Mesendoderm (in vitro differentiated cells): ENCODE results near the gene HMGCLL1. TPM values are rescaled to one million over a fixed set of nuclear protein-coding genes. Genes with fewer than 3 reads are reported as not detected.

Source experiments
- DNase-seq: peaks from one replicate; pipeline ENCODE4 v3.0.0; 2013
- H2AK5ac ChIP-seq: 2 replicates; pipeline ENCODE4 v1.6.1; 2013; ENCODE audit warnings: low read length, inconsistent platforms
- H2BK120ac ChIP-seq: 2 replicates; pipeline ENCODE4 v1.6.1; 2013; ENCODE audit warnings: low read depth, mild to moderate bottlenecking, low read length, moderate library complexity, mixed read lengths
- H2BK15ac ChIP-seq: replicated peaks from 2 replicates; pipeline ENCODE4 v1.6.1; 2013; ENCODE audit warnings: low read depth, mild to moderate bottlenecking, moderate library complexity
- H2BK5ac ChIP-seq: 2 replicates; pipeline ENCODE4 v1.6.1; 2013; ENCODE audit warnings: low read length, inconsistent platforms
- H3K18ac ChIP-seq: 2 replicates; pipeline ENCODE4 v1.6.1; 2013; ENCODE audit warnings: mild to moderate bottlenecking, low read length, mixed read lengths
- H3K23ac ChIP-seq: one replicate; pipeline ENCODE4 v1.6.1; 2013; ENCODE audit warnings: low read length
- H3K27ac ChIP-seq: 2 replicates; pipeline ENCODE4 v1.5.1; 2013; ENCODE audit warnings: low read depth, mild to moderate bottlenecking, inconsistent platforms, low read length, moderate library complexity
- H3K27me3 ChIP-seq: 2 replicates; pipeline ENCODE4 v1.6.1; 2013; ENCODE audit warnings: low read length, control low read depth, mild to moderate bottlenecking, inconsistent platforms; ENCODE audit not compliant: insufficient read depth, poor library complexity
- H3K36me3 ChIP-seq: 2 replicates; pipeline ENCODE4 v1.6.1; 2013; ENCODE audit warnings: low read length, inconsistent platforms; ENCODE audit not compliant: control insufficient read depth, insufficient read depth
- H3K4ac ChIP-seq: one replicate; pipeline ENCODE4 v1.6.1; 2013; ENCODE audit warnings: low read depth, mild to moderate bottlenecking, low read length, moderate library complexity
- H3K4me1 ChIP-seq: 2 replicates; pipeline ENCODE4 v1.6.1; 2013; ENCODE audit warnings: low read depth, low read length, inconsistent platforms; ENCODE audit not compliant: control insufficient read depth
- H3K4me2 ChIP-seq: 2 replicates; pipeline ENCODE4 v1.6.1; 2013; ENCODE audit warnings: low read length
- H3K4me3 ChIP-seq: 2 replicates; pipeline ENCODE4 v1.5.1; 2013; ENCODE audit warnings: mild to moderate bottlenecking, low read length
- H3K56ac ChIP-seq: one replicate; pipeline ENCODE4 v1.6.1; 2013; ENCODE audit warnings: low read length
- H3K79me1 ChIP-seq: 2 replicates; pipeline ENCODE4 v1.6.1; 2013; ENCODE audit warnings: low read length, inconsistent platforms
- H3K79me2 ChIP-seq: 2 replicates; pipeline ENCODE4 v1.6.1; 2013; ENCODE audit warnings: mild to moderate bottlenecking, low read length; ENCODE audit not compliant: control insufficient read depth, insufficient read depth
- H3K9ac ChIP-seq: 2 replicates; pipeline ENCODE4 v1.6.1; 2013; ENCODE audit warnings: low read length, inconsistent platforms
- H4K5ac ChIP-seq: one replicate; pipeline ENCODE4 v1.6.1; 2013; ENCODE audit warnings: low read length
- H4K8ac ChIP-seq: one replicate; pipeline ENCODE4 v1.6.1; 2013; ENCODE audit warnings: low read depth, mild to moderate bottlenecking, control low read depth, low read length, moderate library complexity
- WGBS: extraction: QIAGEN DNeasy Blood & Tissue Kit; methylation state at CpG from one replicate; pipeline ENCODE4 v1.1.7; 2013; ENCODE audit warnings: low lambda C conversion rate, missing lambda C conversion rate; ENCODE audit not compliant: insufficient coverage; ENCODE audit errors: extremely low coverage; 5-methylcytosine and 5-hydroxymethylcytosine counted together
- polyA plus RNA-seq, 2 experiments: library from polyadenylated mRNA; stranded (reverse); fragments of 200-250 nt; gene quantifications; one replicate each; pipeline ENCODE4 v1.2.3, GENCODE V29; 2013

The HMGCLL1 gene
- polyA plus RNA-seq (2013, experiment 1 of 2), result 0.07 TPM
- 0.07 TPM for polyA plus RNA-seq (2013, experiment 2 of 2)

- Histone ChIP-seq H3K18ac (no peak within 1 kb of the TSS), H3K4me1 (no peaks in the 10 kb centered on the region), H3K79me2 (no peaks in the 10 kb centered on the region), H3K27ac (no peak within 1 kb of the TSS), H2BK120ac (no peak within 1 kb of the TSS), H3K4me3 (peak within 1 kb of the TSS; percentile 13), H3K4me2 (peak within 1 kb of the TSS; percentile 50), H3K79me1 (no peaks in the 10 kb centered on the region), H3K23ac (no peak within 1 kb of the TSS), H4K5ac (no peak within 1 kb of the TSS), H4K8ac (no peak within 1 kb of the TSS), H2BK5ac (no peak within 1 kb of the TSS), H2BK15ac (no peak within 1 kb of the TSS), H3K36me3 (no peaks in the 10 kb centered on the region), H3K9ac (no peak within 1 kb of the TSS), H3K56ac (peak within 1 kb of the TSS; percentile 38), H3K4ac (no peak within 1 kb of the TSS), H3K27me3 (no peaks in the 10 kb centered on the region), H2AK5ac (no peak within 1 kb of the TSS)
- no CpG with 5 or more reads among the region's 49 CpGs for WGBS
- DNase-seq, result peak; percentile 76
Measured at GRCh38 chr6:55578537-55579363, at the start of gene HMGCLL1. Gene HMGCLL1, minus strand, starts transcription at chr6:55579192. Its CDS starts 137 bp downstream, at chr6:55579055.

GRCh38 chr6:55621993-55622392 lies 43.0 kb upstream of the HMGCLL1 start:
- H2BK5ac ChIP-seq, result no peak overlapping the region
- no peak for DNase-seq
- no peak overlapping the region for H3K9ac ChIP-seq
- no peak overlapping the region for H2BK15ac ChIP-seq
- H2BK120ac ChIP-seq, result no peak overlapping the region
- no peaks in the 10 kb centered on the region for H3K4me1 ChIP-seq
- no peak overlapping the region for H4K5ac ChIP-seq
- no peak overlapping the region for H2AK5ac ChIP-seq
- no peak overlapping the region for H3K4ac ChIP-seq
- WGBS, result no CpG with 5 or more reads among the region's 1 CpG
- H3K36me3 ChIP-seq, result no peaks in the 10 kb centered on the region
- H3K79me1 ChIP-seq, result no peaks in the 10 kb centered on the region
- H3K56ac ChIP-seq, result no peak overlapping the region
- H3K4me2 ChIP-seq, result no peak overlapping the region
- H3K79me2 ChIP-seq, result no peaks in the 10 kb centered on the region
- no peak overlapping the region for H3K18ac ChIP-seq
- no peak overlapping the region for H4K8ac ChIP-seq
- H3K4me3 ChIP-seq, result no peak overlapping the region
- no peak overlapping the region for H3K27ac ChIP-seq
- H3K27me3 ChIP-seq, result no peaks in the 10 kb centered on the region
- no peak overlapping the region for H3K23ac ChIP-seq

- Histone ChIP-seq H2AK5ac (no peak overlapping the region), H3K4me3 (no peak overlapping the region), H3K27me3 (no peaks in the 10 kb centered on the region), H3K9ac (no peak overlapping the region), H3K23ac (no peak overlapping the region), H4K5ac (no peak overlapping the region), H3K79me2 (no peaks in the 10 kb centered on the region), H3K56ac (no peak overlapping the region), H3K27ac (no peak overlapping the region), H3K4ac (no peak overlapping the region), H2BK5ac (no peak overlapping the region), H3K36me3 (no peaks in the 10 kb centered on the region), H3K4me1 (no peaks in the 10 kb centered on the region), H2BK120ac (no peak overlapping the region), H3K79me1 (no peaks in the 10 kb centered on the region), H4K8ac (no peak overlapping the region), H3K4me2 (no peak overlapping the region), H3K18ac (no peak overlapping the region), H2BK15ac (no peak overlapping the region)
- WGBS, result no CpG with 5 or more reads among the region's 3 CpGs
- no peak for DNase-seq
Measured at GRCh38 chr6:55621244-55621643, 42.3 kb upstream of the HMGCLL1 start.

GRCh38 chr6:55617272-55617671 lies 38.3 kb upstream of the HMGCLL1 start:
- Histone ChIP-seq H3K4me2 (no peak overlapping the region), H3K23ac (no peak overlapping the region), H3K4me1 (no peaks in the 10 kb centered on the region), H2BK120ac (no peak overlapping the region), H3K79me2 (no peaks in the 10 kb centered on the region), H2BK15ac (no peak overlapping the region), H3K9ac (no peak overlapping the region), H3K56ac (no peak overlapping the region), H3K4me3 (no peak overlapping the region), H3K4ac (no peak overlapping the region), H2AK5ac (no peak overlapping the region), H2BK5ac (no peak overlapping the region), H3K27ac (no peak overlapping the region), H3K27me3 (no peaks in the 10 kb centered on the region), H4K5ac (no peak overlapping the region), H4K8ac (no peak overlapping the region), H3K79me1 (no peaks in the 10 kb centered on the region), H3K18ac (no peak overlapping the region), H3K36me3 (no peaks in the 10 kb centered on the region)
- peak; percentile 59 for DNase-seq
- no CpG with 5 or more reads among the region's 5 CpGs for WGBS

GRCh38 chr6:55604021-55604420 lies 25.0 kb upstream of the HMGCLL1 start:
- Histone ChIP-seq H2BK5ac (no peak overlapping the region), H3K27me3 (no peaks in the 10 kb centered on the region), H3K4me1 (no peaks in the 10 kb centered on the region)

GRCh38 chr6:55601120-55601519 lies 22.1 kb upstream of the HMGCLL1 start:
- no CpG with 5 or more reads among the region's 2 CpGs for WGBS
- no peak overlapping the region for H3K27ac ChIP-seq
- H4K8ac ChIP-seq, result no peak overlapping the region
- H3K79me1 ChIP-seq, result no peaks in the 10 kb centered on the region
- DNase-seq, result peak; percentile 16
- no peak overlapping the region for H2BK120ac ChIP-seq
- no peak overlapping the region for H3K4ac ChIP-seq
- no peak overlapping the region for H2BK15ac ChIP-seq
- H3K79me2 ChIP-seq, result no peaks in the 10 kb centered on the region
- H3K23ac ChIP-seq, result no peak overlapping the region
- H3K27me3 ChIP-seq, result no peaks in the 10 kb centered on the region
- no peak overlapping the region for H4K5ac ChIP-seq
- no peaks in the 10 kb centered on the region for H3K4me1 ChIP-seq
- H3K56ac ChIP-seq, result no peak overlapping the region
- no peak overlapping the region for H3K4me2 ChIP-seq
- no peak overlapping the region for H3K4me3 ChIP-seq
- no peak overlapping the region for H3K18ac ChIP-seq
- no peak overlapping the region for H2BK5ac ChIP-seq
- no peaks in the 10 kb centered on the region for H3K36me3 ChIP-seq
- H3K9ac ChIP-seq, result no peak overlapping the region
- H2AK5ac ChIP-seq, result no peak overlapping the region

More at GRCh38 chr6:55604021-55604420, 25.0 kb upstream of the HMGCLL1 start:
- Histone ChIP-seq H2BK120ac (no peak overlapping the region), H3K56ac (no peak overlapping the region), H3K79me2 (no peaks in the 10 kb centered on the region), H3K36me3 (no peaks in the 10 kb centered on the region), H3K4me2 (no peak overlapping the region), H3K4me3 (no peak overlapping the region), H3K4ac (no peak overlapping the region), H3K9ac (no peak overlapping the region), H3K23ac (no peak overlapping the region), H3K18ac (no peak overlapping the region), H4K5ac (no peak overlapping the region), H2BK15ac (no peak overlapping the region), H3K79me1 (no peaks in the 10 kb centered on the region), H4K8ac (no peak overlapping the region), H2AK5ac (no peak overlapping the region), H3K27ac (no peak overlapping the region)
- no peak for DNase-seq
